ENCODE data around the gene PEF1. TPM values are rescaled to one million over a fixed set of nuclear protein-coding genes. Genes with fewer than 3 reads are reported as not detected.

PEF1 gene
- total RNA-seq, 5 donors from 2014 or later (not counting 1 experiment from before 2014, with no cell fraction given) = 38.7 to 49.8 (median 42.4) TPM

DNA sequence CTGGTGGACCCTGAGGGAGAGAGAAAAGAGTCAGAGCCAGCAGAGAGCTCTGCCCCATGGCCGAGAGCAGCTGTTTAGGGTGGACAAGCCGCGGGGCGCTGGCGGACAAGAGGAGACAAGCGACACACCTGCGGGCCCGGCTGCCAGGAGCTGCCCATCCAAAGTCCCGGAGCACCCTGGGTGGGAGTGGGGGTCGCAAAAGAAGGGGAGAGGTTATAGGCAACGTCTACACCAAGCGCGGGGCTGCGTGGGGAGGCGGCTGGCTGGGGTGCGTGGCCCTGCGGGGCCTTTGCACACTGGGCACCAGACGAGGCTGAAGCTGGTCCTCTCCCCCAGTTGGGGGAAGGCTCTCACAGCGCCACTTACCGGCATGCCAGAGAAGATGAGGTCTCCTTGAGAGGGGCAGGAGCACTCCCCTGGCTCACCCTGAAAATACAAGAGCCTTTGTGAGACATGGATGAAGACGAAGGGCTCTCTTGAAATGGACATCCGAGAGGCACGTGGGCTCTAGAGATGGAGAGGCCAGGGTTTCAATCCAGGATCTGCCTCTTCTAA is 35.1 kb upstream of the PEF1 start:
- H3K4me1 Mint-ChIP-seq = no peaks in the 10 kb centered on the region
- H3K9me3 Mint-ChIP-seq = no peaks in the 10 kb centered on the region
- H3K36me3 ChIP-seq (ENCODE audit: control insufficient read depth in 2 of 2, extremely low read depth in 1 of 2, insufficient read depth in 1 of 2, low read length in 1 of 2) = no peaks in the 10 kb centered on the region
- H3K27me3 ChIP-seq (replicated peaks in 1 of 2; ENCODE audit: control insufficient read depth in 2 of 2, extremely low read depth in 1 of 2, insufficient read depth in 2 of 2, low read length in 1 of 2) = peaks cover 0 to 46% of the 10 kb centered on the region in 2 experiments
- H3K4me1 ChIP-seq (ENCODE audit: control insufficient read depth in 1 of 2, extremely low read depth in 1 of 2, insufficient read depth in 2 of 2, low read length in 2 of 2) = no peaks in the 10 kb centered on the region
- H3K27ac ChIP-seq (ENCODE audit: low read length) = no peak overlapping the region
- H3K4me3 Mint-ChIP-seq = no peak overlapping the region
- H3K27ac Mint-ChIP-seq = no peak overlapping the region
- H3K9me3 ChIP-seq = no peaks in the 10 kb centered on the region
- no peaks in the 10 kb centered on the region for H3K36me3 Mint-ChIP-seq
- no peak overlapping the region for H3K4me3 ChIP-seq (ENCODE audit: control insufficient read depth in 1 of 2, extremely low read depth in 1 of 2, low read length in 1 of 2)
- no peak for DNase-seq
- ChIA-PET POLR2A (no interaction called here), CTCF (no interaction called here)
- no peak for ATAC-seq (replicated peaks in 1 of 4)
- WGBS (ENCODE audit: insufficient coverage) = 79% methylated on average over 21 of the region's 23 CpGs
- H3K27me3 Mint-ChIP-seq = peaks cover 1 to 11% of the 10 kb centered on the region in 2 donors

DNA sequence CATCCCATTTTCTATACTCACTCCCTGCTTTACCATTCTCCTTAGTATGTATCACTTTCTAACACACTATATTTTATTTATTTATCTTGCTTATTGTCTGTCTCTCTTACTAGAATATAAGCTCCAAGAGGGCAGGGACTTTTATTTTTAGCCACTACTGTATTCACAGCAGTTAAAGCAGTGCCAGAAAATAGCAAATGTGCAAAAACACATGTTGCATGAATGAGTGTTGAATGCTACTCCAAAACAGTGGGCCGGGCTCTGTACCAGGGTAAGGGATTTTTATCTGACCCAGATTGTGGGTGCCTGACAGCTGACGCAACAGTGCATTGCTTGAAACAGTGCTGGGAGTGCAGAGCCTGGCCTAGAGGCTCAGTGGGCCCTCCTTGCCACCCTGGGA is 34.4 kb upstream of the PEF1 start:
- ChIA-PET POLR2A (no interaction called here), CTCF (no interaction called here)
- H3K27me3 ChIP-seq (replicated peaks in 1 of 2; ENCODE audit: control insufficient read depth in 2 of 2, extremely low read depth in 1 of 2, insufficient read depth in 2 of 2, low read length in 1 of 2) = peaks cover 0 to 39% of the 10 kb centered on the region in 2 experiments
- 50% methylated on average over 2 of the region's 2 CpGs for WGBS (ENCODE audit: insufficient coverage)
- no peaks in the 10 kb centered on the region for H3K9me3 Mint-ChIP-seq
- no peaks in the 10 kb centered on the region for H3K9me3 ChIP-seq
- no peaks in the 10 kb centered on the region for H3K36me3 Mint-ChIP-seq
- ATAC-seq (replicated peaks in 1 of 4) (no peak), DNase-seq (no peak)
- no peaks in the 10 kb centered on the region for H3K4me1 ChIP-seq (ENCODE audit: control insufficient read depth in 1 of 2, extremely low read depth in 1 of 2, insufficient read depth in 2 of 2, low read length in 2 of 2)
- H3K4me1 Mint-ChIP-seq = no peaks in the 10 kb centered on the region
- H3K27ac ChIP-seq (ENCODE audit: low read length) = no peak overlapping the region
- peaks cover 0 to 10% of the 10 kb centered on the region in 2 donors for H3K27me3 Mint-ChIP-seq
- no peak overlapping the region for H3K27ac Mint-ChIP-seq
- H3K36me3 ChIP-seq (ENCODE audit: control insufficient read depth in 2 of 2, extremely low read depth in 1 of 2, insufficient read depth in 1 of 2, low read length in 1 of 2) = no peaks in the 10 kb centered on the region
- no peak overlapping the region for H3K4me3 Mint-ChIP-seq
- no peak overlapping the region for H3K4me3 ChIP-seq (ENCODE audit: control insufficient read depth in 1 of 2, extremely low read depth in 1 of 2, low read length in 1 of 2)

DNA sequence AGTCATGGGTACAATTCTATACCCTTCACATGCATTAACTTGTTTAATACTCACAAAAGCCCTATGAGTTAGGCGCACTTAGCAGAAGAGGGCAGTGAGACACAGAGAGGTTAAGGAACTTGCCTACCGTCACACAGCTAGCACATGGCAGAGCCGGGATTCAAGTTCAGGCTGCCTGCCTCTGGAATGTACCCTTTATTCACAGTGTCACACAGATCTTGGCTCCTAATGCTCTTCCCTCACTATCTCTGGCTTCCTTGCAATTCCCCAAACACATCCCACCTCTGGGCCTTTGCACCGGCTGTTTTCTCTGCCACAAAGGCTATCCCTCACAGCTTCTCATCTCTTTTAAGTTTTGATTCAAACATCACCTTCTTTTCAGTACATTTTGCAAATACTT is 34.0 kb upstream of the PEF1 start:
- no peak overlapping the region for H3K27ac ChIP-seq (ENCODE audit: low read length)
- H3K27me3 ChIP-seq (replicated peaks in 1 of 2; ENCODE audit: control insufficient read depth in 2 of 2, extremely low read depth in 1 of 2, insufficient read depth in 2 of 2, low read length in 1 of 2) = peaks cover 0 to 36% of the 10 kb centered on the region in 2 experiments
- no peak overlapping the region for H3K4me3 ChIP-seq (ENCODE audit: control insufficient read depth in 1 of 2, extremely low read depth in 1 of 2, low read length in 1 of 2)
- Mint-ChIP-seq H3K27me3 (peaks cover 0 to 10% of the 10 kb centered on the region in 2 donors), H3K4me3 (no peak overlapping the region), H3K9me3 (no peaks in the 10 kb centered on the region), H3K27ac (no peak overlapping the region), H3K4me1 (no peaks in the 10 kb centered on the region), H3K36me3 (no peaks in the 10 kb centered on the region)
- no peaks in the 10 kb centered on the region for H3K36me3 ChIP-seq (ENCODE audit: control insufficient read depth in 2 of 2, extremely low read depth in 1 of 2, insufficient read depth in 1 of 2, low read length in 1 of 2)
- no peak for DNase-seq
- no peak for ATAC-seq (replicated peaks in 1 of 4)
- CTCF ChIA-PET = interaction anchor here in 1 of 2 donors (0.5 kb wide), 1 partner anchor 431 kb away, joined by 11 read pairs; no protein-coding TSS in a partner anchor
- H3K9me3 ChIP-seq = no peaks in the 10 kb centered on the region
- H3K4me1 ChIP-seq (ENCODE audit: control insufficient read depth in 1 of 2, extremely low read depth in 1 of 2, insufficient read depth in 2 of 2, low read length in 2 of 2) = no peaks in the 10 kb centered on the region
- 91% methylated on average over 4 of the region's 4 CpGs for WGBS (ENCODE audit: insufficient coverage)
- POLR2A ChIA-PET = no interaction called here

DNA sequence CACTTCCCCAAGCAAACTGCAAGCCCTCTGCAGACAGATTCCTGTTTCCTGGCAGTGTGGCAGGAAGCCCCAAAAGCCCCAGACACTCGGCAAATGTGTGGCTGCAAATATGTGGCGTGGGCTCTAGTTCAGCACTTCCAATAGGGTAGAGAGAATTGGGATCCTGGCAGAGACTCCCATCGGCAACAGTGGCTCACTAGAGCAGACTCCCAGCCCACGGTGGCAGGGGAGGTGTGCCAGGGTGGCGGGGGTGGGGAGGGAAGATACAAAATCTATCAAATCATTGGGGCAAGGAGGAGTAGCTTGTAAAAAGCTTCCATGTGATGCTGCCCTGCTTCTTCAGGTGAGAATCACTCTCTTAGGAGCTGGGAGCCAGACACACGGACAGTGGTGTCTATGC is 33.3 kb upstream of the PEF1 start:
- no peaks in the 10 kb centered on the region for H3K36me3 Mint-ChIP-seq
- H3K4me3 Mint-ChIP-seq = no peak overlapping the region
- Histone ChIP-seq H3K4me3 (ENCODE audit: control insufficient read depth in 1 of 2, extremely low read depth in 1 of 2, low read length in 1 of 2) (no peak overlapping the region), H3K27ac (ENCODE audit: low read length) (no peak overlapping the region), H3K36me3 (ENCODE audit: control insufficient read depth in 2 of 2, extremely low read depth in 1 of 2, insufficient read depth in 1 of 2, low read length in 1 of 2) (no peaks in the 10 kb centered on the region), H3K27me3 (replicated peaks in 1 of 2; ENCODE audit: control insufficient read depth in 2 of 2, extremely low read depth in 1 of 2, insufficient read depth in 2 of 2, low read length in 1 of 2) (peaks cover 0 to 31% of the 10 kb centered on the region in 2 experiments), H3K4me1 (ENCODE audit: control insufficient read depth in 1 of 2, extremely low read depth in 1 of 2, insufficient read depth in 2 of 2, low read length in 2 of 2) (no peaks in the 10 kb centered on the region), H3K9me3 (no peaks in the 10 kb centered on the region)
- POLR2A ChIA-PET = no interaction called here
- no peak for ATAC-seq (replicated peaks in 1 of 4)
- H3K4me1 Mint-ChIP-seq = no peaks in the 10 kb centered on the region
- 49% methylated on average over 4 of the region's 6 CpGs for WGBS (ENCODE audit: insufficient coverage)
- CTCF ChIA-PET = interaction anchor here in 1 of 2 donors (0.5 kb wide), 1 partner anchor 432 kb away, joined by 11 read pairs; no protein-coding TSS in a partner anchor
- H3K27ac Mint-ChIP-seq = no peak overlapping the region
- no peaks in the 10 kb centered on the region for H3K9me3 Mint-ChIP-seq
- peaks cover 0 to 9% of the 10 kb centered on the region in 2 donors for H3K27me3 Mint-ChIP-seq
- no peak for DNase-seq

DNA sequence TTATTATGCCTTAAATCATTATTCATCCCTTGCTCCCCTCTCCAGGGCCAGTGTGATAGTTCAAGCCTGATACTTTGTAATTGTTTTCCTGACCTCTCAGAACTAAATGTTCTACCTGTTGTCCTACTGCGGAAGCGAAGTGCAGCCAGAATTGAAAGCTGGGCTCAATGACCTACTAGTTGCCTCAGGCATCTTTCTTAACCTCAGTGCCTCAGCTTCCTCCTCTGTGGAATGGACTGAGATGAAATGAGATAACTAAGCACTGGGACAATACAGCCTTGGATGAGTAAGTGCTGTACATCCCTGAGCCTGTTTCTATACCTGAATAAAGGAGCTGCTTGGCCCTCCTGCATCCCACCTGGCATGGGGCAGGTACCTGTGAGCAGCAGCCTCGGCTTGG is 32.7 kb upstream of the PEF1 start:
- DNase-seq (no peak), ATAC-seq (replicated peaks in 1 of 4) (no peak)
- H3K4me3 Mint-ChIP-seq = no peak overlapping the region
- no peaks in the 10 kb centered on the region for H3K4me1 Mint-ChIP-seq
- ChIA-PET POLR2A (no interaction called here), CTCF (no interaction called here)
- Histone ChIP-seq H3K27ac (ENCODE audit: low read length) (no peak overlapping the region), H3K36me3 (ENCODE audit: control insufficient read depth in 2 of 2, extremely low read depth in 1 of 2, insufficient read depth in 1 of 2, low read length in 1 of 2) (no peaks in the 10 kb centered on the region), H3K27me3 (replicated peaks in 1 of 2; ENCODE audit: control insufficient read depth in 2 of 2, extremely low read depth in 1 of 2, insufficient read depth in 2 of 2, low read length in 1 of 2) (peaks cover 0 to 31% of the 10 kb centered on the region in 2 experiments), H3K4me1 (ENCODE audit: control insufficient read depth in 1 of 2, extremely low read depth in 1 of 2, insufficient read depth in 2 of 2, low read length in 2 of 2) (no peaks in the 10 kb centered on the region), H3K9me3 (no peaks in the 10 kb centered on the region), H3K4me3 (ENCODE audit: control insufficient read depth in 1 of 2, extremely low read depth in 1 of 2, low read length in 1 of 2) (no peak overlapping the region)
- no peaks in the 10 kb centered on the region for H3K36me3 Mint-ChIP-seq
- no peaks in the 10 kb centered on the region for H3K9me3 Mint-ChIP-seq
- peaks cover 0 to 9% of the 10 kb centered on the region in 2 donors for H3K27me3 Mint-ChIP-seq
- 100% methylated on average over 1 of the region's 3 CpGs for WGBS (ENCODE audit: insufficient coverage)
- no peak overlapping the region for H3K27ac Mint-ChIP-seq

- no peak overlapping the region for H3K27ac ChIP-seq (ENCODE audit: low read length)
- DNase-seq (no peak), ATAC-seq (replicated peaks in 1 of 4) (no peak)
- no peaks in the 10 kb centered on the region for H3K4me1 ChIP-seq (ENCODE audit: control insufficient read depth in 1 of 2, extremely low read depth in 1 of 2, insufficient read depth in 2 of 2, low read length in 2 of 2)
- H3K4me1 Mint-ChIP-seq = peaks cover 0 to 3% (median 0%) of the 10 kb centered on the region in 3 donors
- POLR2A ChIA-PET = no interaction called here
- WGBS (ENCODE audit: insufficient coverage) = 82% methylated on average over 4 of the region's 14 CpGs
- no peak overlapping the region for H3K27ac Mint-ChIP-seq
- CTCF ChIA-PET = no interaction called here
- peaks cover 0 to 36% of the 10 kb centered on the region in 2 experiments for H3K27me3 ChIP-seq (replicated peaks in 1 of 2; ENCODE audit: control insufficient read depth in 2 of 2, extremely low read depth in 1 of 2, insufficient read depth in 2 of 2, low read length in 1 of 2)
- H3K4me3 ChIP-seq (ENCODE audit: control insufficient read depth in 1 of 2, extremely low read depth in 1 of 2, low read length in 1 of 2) = no peak overlapping the region
- no peaks in the 10 kb centered on the region for H3K9me3 Mint-ChIP-seq
- H3K27me3 Mint-ChIP-seq = peaks cover 0 to 15% of the 10 kb centered on the region in 2 donors
- no peaks in the 10 kb centered on the region for H3K36me3 ChIP-seq (ENCODE audit: control insufficient read depth in 2 of 2, extremely low read depth in 1 of 2, insufficient read depth in 1 of 2, low read length in 1 of 2)
- no peaks in the 10 kb centered on the region for H3K9me3 ChIP-seq
- H3K4me3 Mint-ChIP-seq = no peak overlapping the region
- H3K36me3 Mint-ChIP-seq = no peaks in the 10 kb centered on the region
Measured at GRCh38 chr1:31675756-31676155, 31.1 kb upstream of the PEF1 start.

Measured in T-cell (primary cell).